ENCODE data around the gene SIGLEC10.
"Not testable (repeated sequence)": the region's sequence is repeated elsewhere in the genome, so short reads cannot be mapped to it uniquely, and the experiment has no call there.

Gene SIGLEC10

DNA sequence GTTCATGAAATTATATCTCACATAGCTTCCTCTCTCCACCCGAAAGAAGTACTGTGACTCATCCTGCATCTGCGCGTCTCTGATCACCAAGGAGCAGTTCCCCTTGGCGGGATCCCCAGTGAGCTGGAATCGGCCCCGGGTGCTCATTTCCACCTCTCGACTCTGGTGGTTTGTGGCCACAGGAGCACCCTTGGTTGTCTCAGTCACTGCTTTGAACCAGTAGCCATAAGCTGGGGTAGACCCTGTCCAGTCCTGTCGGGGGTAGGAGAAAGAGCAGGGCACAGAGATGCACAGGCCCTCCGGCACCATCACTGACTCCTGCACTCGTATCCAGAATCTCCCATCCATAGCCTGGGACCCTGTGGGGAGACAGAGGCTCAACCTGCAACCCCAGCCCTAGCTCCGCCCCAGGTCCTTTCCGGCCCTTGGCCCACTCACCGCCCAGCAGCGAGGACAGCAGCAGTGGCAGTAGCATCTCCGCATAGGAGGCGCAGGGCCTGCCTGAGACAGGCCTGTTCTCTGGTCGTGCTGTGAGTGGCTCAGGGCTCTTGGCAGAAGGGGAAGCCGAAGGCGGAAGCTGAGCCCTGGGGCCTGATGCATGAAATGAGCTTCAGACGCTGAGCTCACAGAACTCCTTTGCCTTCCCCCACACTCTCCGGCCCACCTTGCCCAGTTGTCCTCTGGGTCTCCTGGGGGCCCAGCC lies at the start of gene SIGLEC10:
Gene SIGLEC10 (minus strand): TSS at position 536 of the 703 bp plus-strand sequence. CDS start 61 bp downstream, at position 475.
- DNase-seq (ENCODE audit: low read depth) = no peak

GRCh38 chr19:51466723-51467122 lies 49.3 kb upstream of the SIGLEC10 start:
- DNase-seq (ENCODE audit: low read depth) = no peak

DNA sequence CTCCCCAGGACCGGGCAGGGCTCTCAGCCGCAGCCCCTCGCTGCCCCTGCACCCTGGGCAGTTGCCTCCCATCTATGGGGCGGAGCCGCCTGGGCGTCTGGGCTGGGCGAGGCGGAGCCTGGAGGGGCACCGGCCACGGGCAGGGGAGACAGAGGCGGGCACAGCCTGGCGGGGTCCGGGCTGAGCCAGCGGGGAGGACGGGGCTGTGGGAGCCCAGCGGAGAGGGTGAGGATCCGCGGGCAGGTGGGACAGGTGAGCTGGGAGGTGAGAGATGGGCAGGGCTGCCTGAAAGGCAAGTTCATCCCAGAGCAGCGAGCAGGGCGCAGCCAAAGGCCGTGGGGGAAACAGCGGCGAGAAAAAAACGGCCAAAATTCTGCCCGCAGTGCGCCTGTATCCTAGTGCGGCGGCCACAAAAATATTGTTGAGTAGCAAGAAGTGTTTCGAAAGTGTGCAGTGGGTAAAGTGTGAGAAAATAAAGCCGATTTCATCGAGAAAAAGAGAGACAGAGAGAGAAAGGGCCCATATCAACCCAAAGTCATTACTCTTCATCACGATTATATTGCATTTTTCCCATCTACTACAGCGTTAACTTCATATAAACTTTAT lies 46.6 kb upstream of the SIGLEC10 start:
- not testable (repeated sequence) for DNase-seq (ENCODE audit: low read depth)

DNA sequence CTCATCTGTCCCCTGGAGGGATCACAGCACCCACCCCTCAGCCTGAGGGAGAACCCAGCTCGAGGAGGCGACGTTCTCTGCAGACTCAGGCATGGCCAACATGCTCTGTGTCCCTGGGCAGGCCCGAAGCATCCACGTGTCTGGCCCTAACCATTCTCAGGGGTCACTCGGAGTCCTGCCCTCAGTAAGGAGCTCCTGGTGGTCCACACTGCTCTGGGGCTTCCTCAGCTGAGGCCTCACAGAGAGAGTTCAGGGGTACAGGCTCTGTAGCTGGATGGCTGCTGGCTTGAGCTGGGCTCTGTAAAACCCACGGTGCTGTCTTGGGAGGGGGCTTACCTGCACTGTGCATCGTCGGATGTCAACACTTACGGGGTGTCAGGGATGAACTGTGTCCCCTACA lies 45.2 kb upstream of the SIGLEC10 start:
- DNase-seq (ENCODE audit: low read depth) = no peak

DNA sequence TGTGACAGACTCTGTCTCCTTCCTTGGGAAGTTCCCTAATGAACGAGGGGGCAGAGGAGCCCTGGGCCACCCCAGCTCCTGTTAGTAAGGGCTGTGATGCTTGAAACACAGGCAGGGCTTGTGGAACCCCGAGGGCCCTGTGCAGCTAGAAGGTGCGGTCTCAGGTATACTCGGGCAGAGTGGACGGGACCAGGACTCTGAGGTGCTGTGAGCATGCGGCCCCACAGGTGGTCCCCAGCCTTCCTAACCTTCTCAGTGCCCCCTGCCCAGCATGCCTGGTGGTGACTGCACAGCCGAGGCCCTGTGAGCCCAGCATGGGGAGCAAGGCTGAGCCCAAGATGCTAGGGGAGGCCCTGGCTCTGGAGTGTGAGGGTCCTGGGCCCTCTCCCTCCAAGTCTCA lies 44.8 kb upstream of the SIGLEC10 start:
- no peak for DNase-seq (ENCODE audit: low read depth)

- no peak for DNase-seq (ENCODE audit: low read depth)
Measured at GRCh38 chr19:51461723-51462161, 44.3 kb upstream of the SIGLEC10 start.

DNA sequence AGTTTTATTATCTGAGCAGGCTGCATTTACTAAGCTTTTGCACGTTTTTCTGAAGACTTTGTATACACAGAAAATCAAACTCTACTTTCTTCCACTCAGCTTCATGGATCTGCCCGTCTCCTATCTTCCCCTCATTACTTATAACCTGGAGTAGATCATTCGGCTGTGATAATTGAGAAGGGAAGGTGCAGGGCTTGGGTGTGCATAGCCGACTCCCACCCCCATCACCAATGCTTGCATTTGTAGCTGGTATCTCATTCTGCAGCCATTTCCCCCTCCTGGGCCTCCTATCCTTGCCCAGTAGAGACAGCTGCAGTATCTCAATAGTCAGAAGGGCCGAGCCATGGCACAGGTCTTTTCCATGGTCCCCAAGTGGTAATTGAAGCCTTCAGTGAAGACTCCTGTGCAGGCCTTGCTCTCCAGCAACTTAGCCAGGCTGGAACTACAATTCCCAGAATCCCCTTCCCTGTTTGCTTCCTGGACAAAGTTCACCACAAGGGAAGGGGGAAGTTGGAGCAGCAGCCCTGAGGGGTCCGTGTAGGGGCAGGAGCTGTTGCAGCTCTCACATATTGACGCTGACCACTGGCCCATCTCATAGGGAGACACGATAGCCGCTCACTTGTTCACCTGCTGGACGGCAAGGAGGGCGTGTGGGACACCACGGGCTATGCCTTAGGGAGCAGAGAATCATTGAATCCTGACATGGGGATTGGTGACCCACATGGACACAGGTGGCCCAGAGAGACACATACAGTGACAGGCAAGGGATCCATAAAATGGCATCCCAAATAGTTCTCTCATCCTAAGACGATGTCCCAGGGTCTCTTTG lies 42.9 kb upstream of the SIGLEC10 start:
- DNase-seq (ENCODE audit: low read depth) = no peak

DNA sequence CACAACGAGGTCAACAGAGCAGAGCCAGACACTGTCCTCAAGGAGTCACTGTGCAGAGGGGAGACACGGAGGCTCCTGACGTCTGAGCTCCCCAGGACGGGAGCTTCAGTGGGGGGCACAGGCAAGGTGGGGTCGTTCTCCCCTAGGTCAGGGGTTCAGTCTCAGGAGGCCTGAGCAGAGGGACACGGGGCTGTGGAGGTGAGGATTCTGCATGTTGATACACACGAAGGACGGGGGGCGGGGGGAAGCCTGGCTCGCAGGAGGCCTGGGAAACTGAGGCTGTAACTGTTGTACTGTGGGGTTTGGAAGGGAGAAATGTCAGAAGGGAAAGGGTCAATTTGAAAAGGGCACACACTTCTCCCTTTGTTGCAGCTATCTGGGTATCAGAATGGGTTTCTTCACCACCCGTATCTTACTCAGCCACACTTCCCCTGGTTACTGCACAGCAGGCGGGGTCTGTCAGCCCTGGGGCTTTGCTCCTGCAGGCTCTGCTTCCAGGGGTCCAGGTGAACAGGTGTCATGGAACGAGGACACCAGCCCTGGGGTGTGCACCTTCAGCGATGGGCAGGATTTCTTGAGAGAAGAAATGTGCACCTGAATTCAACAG lies 41.6 kb upstream of the SIGLEC10 start:
- DNase-seq (ENCODE audit: low read depth) = no peak

DNA sequence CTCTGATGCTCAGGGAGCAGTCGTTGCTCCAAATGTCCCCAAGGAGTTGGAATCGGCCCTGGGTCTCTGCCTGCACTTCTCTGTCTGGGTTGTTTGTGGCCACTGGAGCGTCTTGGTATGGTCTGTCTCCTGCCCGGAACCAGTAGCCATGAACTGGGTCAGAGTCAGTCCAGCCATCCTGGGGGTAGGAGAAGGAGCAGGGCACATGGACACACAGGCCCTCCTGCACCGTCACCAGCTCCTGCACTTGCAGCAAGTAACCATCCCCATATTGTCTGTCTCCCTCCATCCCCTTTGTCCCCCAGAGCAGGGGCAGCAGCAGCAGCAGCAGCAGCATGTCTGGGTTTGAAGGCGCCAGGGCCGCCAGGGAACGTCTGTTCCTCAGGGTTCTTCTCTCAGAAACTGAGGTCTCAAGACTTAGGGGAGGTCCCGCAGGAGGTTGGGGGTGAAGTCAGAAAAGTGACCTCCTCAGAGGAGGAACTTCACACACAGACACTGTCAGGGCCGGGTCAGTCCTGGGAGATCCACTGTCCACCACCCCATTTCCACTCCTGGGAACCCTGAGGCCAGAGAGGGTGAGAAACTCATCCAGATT lies 40.7 kb upstream of the SIGLEC10 start, which contains the start of gene SIGLEC8:
Gene SIGLEC8 (minus strand): TSS at position 404 of the 595 bp plus-strand sequence. CDS start 67 bp downstream, at position 337.
- no peak for DNase-seq (ENCODE audit: low read depth)

DNA sequence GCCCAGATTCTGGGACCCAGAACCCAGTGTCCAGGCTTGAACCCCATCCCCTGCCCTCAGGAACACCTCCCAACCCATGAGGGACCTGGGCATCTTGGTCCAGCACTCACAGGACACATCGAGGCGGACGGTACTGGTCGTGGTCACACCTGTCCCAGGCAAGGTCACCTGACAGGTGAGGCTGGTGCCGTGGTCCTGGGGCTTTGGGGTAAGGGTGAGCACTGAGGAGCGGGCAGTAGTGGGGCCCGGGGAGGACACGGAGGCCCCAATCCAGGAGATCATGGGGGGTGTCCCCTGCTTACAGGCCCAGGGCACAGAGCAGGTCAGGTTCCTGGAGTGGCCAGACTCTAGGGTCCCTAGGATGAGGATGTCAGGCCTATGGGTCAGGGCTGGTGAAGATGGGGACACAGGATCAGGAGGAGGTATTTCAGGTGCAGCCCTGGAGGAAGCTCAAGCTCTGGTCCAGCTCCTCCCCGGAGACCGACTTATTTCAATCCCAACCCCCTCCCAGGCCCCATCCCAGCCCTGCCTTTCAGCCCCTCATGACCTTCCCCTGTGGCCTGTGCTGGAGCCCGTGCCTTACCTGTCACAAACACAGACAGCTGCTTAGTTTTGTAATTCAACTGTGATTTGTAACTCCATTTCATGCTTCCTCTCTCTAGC lies 40.0 kb upstream of the SIGLEC10 start:
- no peak for DNase-seq (ENCODE audit: low read depth)

GRCh38 chr19:51456541-51457290 lies 39.3 kb upstream of the SIGLEC10 start:
- DNase-seq (ENCODE audit: low read depth) = no peak

- peak; percentile 57 for DNase-seq (ENCODE audit: low read depth)
Measured at GRCh38 chr19:51450730-51451307, 33.4 kb upstream of the SIGLEC10 start.

- peak; percentile 57 for DNase-seq (ENCODE audit: low read depth)
Measured at GRCh38 chr19:51448411-51449016, 31.1 kb upstream of the SIGLEC10 start.

DNA sequence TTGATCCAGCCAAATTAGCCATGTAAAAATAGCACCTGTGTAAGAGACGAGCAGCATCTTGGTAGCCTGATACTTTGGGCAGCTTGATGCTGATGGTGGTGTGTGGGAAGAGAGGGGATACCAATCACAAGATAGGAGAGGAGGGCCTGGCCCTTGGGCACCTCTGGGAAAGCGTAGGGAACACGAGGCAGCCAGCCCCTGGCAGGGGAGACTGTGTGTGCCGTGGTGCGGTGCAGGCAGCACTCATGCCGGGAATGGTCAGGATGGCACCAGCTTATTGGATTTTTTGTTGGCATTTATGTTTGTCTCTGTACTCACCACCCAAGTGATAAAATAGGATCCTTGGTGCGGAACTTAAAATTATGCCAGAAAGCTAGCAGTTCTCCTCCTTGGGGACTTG lies 30.6 kb upstream of the SIGLEC10 start:
- DNase-seq (ENCODE audit: low read depth) = no peak

DNA sequence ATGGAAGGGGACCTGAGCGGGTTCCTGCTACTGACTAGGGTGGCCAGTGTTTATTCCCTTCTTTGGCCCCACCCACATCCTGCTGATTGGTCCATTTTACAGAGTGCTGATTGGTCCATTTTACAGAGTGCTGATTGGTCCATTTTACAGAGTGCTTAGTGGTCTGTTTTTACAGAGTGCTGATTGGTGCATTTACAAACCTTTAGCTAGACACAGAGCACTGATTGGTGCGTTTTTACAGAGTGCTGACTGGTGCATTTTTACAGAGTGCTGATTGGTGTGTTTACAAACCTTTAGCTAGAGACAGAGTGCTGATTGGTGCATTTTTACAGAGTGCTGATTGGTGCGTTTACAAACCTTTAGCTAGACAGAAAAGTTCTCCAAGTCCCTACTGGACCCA lies 30.1 kb upstream of the SIGLEC10 start:
- DNase-seq (ENCODE audit: low read depth) = not testable (repeated sequence)

DNA sequence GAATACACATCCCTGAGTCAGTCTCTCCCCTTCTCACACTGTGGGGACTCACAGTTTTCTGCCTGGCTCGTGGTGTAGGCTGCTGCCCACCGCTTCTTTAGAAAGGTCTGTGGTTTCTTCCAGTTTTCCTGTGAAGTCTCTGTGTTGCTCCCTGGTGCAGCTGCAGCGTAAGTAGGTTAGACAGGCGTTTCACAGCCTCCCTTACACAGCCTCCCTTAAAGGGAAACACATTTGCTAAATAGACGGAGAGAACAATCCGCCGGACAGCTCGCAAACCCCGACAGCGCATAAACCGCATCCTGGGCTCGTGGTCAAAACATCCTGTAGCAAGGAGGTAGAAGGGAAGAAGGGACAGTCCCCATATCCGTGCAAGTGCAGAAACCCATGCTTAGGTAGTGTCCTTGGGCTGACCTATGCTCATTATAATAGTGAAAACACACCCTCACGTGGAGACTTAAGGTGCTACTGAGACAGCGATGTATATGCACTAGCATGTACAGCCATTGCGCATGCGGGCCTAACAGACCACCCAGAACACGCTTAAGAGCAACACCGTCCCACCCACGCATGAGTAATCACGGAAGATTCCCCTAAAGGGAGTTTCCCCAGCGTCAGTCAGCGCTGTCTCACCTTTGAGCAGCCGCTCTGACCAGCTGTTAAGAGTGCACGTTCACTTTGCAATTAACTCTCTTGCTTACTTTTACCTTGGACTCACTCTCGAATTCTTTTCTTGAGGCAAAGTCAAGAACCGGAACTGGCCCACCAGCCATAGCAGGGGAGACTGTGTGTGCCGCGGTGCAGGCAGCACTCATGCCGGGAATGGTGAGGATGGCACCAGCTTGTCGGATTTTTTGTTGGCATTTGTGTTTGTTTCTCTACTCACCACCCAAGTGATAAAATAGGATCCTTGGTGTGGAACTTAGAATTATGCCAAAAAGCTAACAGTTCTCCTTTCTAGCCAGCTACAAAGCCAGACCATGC lies 24.3 kb upstream of the SIGLEC10 start:
- peak; percentile 90 for DNase-seq (ENCODE audit: low read depth)

DNA sequence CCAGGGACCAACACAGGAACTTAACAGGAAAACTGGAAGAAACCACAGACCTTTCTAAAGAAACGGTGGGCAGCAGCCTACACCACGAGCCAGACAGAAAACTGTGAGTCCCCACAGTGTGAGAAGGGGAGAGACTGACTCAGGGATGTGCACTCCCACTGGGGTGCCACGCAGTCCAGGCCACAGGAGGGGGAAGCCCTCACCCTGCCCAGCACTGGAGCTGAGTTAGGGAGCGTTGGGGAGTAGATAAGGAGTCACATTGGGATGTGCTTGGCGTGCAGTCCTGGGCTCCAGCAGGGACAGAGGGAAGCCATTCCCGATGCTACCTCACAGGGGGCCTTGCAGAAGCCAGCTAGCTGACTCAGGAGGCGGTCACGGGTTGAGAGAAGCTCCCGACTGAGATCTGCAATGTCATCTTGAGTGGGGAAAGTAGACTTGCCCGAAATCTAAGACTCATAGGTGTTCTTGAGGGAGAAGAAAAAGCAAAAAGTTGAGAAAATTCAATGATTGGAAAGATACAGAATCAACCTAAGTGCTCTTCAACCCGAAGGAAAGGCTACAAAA lies 23.5 kb upstream of the SIGLEC10 start:
- DNase-seq (ENCODE audit: low read depth) = peak; percentile 66

- no peak for DNase-seq (ENCODE audit: low read depth)
Measured at GRCh38 chr19:51440052-51440451, 22.6 kb upstream of the SIGLEC10 start.
